ENCODE measurements around the gene CHN1.

CHN1 gene

DNA sequence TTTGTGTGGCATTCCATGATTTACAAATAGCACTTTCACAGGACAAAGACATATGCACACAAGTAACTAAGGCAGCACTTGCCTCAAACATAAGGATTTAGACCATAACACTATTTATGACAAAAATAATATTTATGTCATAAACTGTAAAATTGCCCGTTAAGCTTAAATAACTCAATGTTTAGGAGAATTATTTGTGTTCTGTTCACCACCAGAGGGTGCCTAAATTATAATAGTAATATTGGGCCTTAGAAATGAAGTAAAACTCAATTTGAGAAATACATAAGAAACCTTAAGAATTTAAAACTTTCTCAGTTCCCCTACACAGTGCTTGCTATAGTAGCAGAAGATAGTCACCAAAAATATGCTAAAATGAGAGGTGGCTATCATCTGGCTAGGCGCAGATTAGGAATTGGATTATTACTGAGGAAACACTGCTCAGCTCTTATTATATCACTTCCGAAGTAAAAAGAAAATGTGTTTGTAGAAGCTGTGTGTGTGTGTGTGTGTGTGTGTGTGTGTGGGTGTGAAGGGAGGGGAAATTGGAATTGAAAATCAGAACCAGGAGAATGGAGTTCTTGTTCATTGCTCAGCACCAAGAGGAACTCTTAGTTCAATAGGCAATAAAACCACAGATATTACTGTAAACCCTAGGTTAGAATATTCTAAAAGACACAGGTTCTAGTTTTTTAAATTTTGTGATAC is 4.9 kb upstream of the CHN1 start:
- DNase-seq: peak; percentile 27

DNA sequence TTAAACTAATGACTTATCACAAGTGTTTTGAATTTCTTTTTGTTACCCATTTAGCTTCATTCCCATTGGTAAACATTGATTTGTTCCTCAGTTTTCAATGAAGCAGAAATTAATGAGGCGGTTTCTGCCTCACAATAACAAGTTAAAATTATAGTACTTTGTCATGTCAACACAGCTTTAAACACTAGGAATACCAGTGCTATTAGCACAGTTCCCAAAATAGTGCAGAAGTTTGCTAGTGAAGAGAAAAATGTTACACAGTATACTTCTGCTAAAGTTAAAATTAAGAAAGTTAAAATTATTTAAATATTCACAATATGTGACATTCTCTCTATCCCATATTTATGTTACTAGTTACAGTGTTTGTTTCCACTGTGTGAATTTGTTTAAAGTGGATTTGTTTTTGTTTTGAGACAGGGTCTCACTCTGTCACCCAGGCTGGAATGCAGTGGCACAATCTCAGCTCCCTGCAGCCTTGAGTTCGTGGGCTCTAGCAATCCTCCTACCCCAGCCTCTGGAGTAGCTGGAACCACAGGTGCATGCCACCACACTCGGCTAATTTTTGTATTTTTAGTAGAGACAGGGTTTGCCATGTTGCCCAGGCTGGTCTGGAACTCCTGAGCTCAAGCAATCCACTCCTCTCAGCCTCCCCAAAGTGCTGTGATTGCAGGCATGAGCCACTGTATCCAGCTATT is 3.8 kb upstream of the CHN1 start:
- DNase-seq: peak; percentile 35

DNA sequence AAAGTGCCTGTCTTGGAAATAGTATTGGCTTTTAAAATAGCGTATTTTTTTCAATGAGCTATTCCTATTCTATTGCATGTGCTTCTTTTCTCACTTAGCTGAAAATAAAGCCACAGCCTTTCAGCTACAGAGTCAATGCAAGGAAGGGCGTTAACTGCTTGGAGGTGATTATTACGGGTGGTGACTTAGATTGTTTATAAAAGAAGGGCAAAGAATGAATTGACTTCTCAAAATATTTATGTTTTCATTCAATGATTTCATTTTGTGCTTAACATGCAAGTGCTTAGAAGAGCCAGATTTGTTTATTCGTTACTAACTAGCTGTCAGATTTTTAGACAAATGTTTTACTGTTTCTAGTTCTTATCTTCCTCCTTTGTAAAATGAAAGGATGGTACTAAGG is 2.8 kb upstream of the CHN1 start:
- peak; percentile 47 for DNase-seq

DNA sequence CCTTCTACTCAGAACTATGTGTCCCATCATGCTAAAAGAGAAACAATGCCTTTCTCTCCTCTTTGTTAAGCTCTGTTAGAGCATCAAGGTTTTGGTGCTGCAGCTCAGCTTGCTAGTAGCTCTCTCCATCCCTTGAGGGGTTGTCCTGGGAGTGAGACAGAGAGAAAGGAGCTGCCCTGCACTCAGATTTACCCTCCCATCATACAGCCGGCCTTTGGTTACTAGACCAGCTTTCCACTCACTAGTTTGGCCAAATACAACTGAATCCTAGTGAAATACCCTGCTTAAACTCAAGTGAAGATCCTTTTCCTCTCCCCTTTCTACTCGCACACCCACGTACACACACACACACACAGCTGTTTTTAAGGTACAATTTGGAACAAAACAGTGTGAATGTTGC is 2.3 kb upstream of the CHN1 start:
- DNase-seq: peak; percentile 63

DNA sequence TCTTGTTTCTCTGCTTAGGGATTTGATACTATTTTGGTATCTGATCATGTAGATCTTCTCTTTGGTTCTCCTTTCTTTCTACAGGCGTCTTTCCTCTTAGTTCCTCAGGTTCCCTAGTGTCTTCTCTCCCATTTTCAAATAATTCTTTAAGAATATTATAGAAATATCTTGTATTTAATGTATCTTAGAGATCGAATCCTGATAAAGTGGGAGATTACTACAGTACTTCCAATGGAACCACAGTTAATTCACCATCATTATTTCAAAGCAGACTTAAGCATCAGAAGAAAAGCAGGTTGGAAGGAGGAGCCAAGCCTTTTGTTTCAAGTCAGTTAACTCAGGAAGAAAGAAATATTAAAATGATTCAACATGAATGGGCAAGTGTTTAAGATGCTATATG is 1.1 kb upstream of the CHN1 start:
- peak; percentile 57 for DNase-seq

DNA sequence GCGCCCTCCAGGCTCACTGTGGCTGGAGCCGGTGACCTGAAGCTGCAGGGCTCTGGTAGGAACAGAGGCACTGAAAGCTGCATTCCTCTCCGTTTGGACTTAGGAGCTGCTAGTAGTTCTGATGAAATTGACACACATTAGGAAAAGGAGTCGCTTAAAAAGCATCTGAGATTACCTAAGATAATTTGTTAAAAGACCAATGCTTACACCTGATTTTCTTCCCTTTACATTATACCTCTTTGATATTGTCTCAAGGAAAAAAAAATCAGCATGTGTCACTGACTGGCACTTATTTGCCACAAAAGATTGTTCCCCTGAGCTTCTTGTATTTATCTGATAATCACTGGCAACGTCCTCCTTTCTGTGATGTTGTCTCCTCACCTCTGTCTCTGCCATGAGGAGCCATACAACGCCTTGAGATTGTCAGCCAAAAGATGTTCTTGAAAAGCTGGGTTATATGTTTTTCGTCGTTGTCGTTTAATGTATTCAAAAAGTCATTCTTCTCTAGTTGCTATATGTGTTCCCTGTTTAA is 618 bp upstream of the CHN1 start:
- DNase-seq: peak; percentile 44

DNA sequence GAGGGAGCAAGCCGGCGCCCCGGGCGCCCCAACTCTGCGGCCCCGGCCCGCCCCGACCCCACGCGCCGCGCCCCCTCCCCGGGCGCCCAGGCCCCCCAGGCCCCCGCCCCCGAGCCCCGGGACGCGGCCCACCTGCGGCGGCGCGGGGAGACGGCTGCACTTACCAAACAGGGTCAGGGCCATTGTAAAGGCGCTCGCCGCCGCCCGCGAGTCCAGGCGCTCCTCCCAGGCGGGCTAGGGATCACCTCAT is 526 bp downstream of the CHN1 start:
- DNase-seq: peak; percentile 77

DNA sequence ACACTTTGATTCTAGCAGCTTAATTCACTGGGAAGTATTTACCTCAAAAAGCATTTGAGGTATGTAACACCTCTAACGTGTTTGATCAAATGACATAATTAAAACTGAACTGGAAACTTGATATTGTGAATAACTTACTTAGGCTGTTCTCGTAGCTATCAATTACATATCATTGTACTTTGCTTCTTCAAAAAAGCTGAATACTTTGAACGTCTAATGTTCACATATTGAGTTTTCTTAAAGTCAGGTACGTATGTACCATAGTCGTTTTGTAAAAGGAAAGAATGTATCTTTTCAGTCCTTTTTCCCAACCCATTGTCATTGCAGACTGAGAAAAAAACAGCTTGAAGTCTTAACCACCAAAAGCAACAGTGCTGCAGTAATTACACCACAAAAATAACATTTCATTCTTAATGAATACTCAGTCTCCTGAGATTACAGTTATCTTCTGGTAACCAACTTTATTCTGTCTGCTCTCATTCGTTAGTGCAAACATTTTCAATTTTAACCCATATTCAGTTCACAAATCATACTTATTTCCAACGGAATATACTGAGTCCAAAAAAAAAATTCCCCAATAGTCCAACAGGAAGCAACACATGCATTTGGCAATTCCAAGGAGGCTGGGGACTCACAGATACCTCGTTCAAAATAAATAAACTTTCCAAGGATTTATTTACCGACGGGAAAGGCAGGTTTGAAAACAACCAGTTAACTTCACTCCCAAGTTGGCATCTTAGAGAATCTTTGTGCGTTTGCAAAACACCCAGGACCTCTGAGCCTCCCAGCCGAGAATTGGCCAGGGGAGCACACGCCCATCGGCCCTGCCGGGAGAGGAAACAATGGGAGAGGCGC is 1.1 kb downstream of the CHN1 start:
- peak; percentile 77 for DNase-seq

DNA sequence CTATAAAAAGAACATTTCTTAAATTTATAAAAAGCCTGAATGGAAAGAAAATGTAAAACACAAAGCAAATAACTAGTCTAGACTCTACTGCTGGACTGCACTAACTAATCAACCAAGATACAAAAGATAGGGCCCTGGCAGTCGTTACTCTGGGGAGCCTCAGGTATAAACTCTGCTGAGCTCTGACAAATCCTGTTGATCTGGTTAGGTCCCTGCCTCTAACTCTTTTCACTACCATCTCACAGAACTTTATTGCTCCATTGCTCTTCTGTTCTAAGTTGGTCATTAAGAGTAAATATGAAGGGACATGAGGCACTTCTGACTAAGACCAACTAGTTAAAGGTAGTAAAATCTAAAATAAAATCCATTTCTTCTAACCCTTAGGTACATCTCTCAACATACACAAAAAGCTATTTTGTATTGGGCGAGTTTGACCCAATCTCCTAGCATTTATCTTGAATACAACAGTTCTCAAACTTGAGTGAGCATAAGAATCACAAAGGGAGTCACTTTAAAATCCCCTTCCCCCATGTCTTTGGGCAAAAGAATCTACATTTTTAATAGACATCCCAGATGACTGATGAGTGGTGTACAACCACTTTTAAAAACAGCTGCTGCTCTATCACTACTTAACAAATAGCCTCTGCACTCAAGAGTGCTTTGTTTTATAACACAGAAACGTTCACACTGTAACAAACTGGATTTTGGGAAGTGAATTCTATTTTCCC is 2.5 kb downstream of the CHN1 start:
- peak; percentile 13 for DNase-seq

DNA sequence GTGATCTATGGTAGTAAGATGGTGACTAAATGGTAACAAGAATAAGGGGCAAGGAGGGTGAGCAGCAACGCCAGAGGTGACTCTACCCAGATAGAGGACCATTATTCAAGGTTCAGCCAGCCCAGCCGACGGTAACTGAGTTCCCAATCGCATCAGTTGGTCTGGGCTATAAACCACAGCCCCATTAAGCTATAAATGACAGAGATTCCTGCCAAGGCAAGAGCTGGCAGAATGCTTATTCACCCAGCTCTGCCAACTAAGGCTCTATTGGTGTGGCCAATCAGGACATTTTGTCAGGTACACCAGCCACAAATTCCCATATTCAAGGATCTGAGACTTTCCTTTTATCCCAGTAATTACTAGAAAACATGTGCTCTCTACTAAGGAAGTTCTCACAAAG is 3.6 kb downstream of the CHN1 start:
- DNase-seq: no peak

DNA sequence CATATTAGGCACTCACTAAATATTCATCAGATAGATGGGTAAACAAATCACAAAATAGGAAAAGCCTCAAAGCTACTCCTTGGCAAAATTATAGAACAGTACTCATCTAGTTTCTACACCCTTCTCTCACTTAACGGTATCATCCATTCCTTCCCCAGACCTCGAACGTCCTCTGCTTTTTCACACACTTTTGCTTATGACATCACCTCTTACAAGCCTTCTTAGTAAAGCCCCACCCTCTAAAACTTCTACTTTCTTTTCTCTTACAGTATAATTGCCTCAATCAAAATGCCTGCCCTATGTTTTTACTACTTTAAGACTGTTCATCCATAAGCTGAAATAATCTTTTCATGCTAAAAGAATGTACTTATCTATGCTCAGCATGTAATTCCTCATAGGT is 8.1 kb downstream of the CHN1 start:
- DNase-seq: no peak

DNA sequence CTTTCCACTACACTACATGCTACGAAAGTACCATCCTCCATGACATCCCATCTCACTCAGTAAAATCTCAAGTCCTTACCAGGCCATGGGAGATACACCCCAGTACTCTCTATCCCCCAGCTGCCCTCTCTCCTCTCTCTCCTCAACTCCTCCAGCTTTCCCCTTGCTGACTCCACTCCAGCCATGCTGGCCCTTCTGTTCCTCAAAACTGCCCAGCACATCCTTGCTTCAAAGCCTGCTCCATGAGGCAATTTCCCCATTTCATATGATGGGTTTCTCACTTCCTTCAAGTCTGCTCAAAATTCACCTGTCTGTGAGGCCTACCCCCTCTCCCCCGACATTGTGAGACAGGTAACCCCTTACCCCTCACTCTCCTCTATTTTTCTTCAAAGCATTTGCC is 8.6 kb downstream of the CHN1 start:
- no peak for DNase-seq

DNA sequence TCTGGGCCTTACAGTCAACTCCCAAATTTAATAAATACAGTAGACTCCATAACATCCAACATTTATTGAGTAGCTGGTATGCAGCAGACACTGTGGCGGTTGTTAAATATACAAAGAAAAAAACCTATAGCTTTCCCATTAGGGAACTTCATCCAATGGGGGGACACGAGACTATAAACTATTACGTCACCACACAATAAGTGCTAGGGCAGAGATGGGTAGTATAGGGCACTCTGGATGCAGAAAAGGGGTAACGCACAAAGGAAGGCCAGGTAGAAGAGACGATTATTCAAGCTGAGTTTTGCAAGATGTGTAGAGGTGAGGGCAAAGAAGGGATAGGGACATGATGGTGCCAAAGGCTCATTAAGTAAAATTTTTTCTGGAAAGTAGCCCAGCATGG is 10.8 kb downstream of the CHN1 start:
- no peak for DNase-seq

DNA sequence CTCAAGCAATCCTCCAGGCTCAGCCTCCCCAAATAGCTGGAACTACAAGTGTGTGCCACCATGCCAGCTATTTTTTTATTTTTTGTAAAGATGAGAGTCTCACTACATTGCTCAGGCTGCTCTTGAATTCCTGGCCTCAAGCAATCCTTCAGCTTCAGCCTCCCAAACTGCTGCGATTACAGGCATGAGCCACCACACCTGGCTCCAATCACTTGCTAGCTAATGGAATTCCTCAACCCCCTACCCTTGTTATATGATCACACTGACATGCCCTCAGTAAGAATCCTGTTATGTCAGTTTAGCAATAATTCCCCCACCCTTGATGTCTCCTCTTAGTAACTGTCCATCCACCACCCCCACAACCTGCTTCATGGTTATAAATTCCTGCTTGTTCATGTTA is 12.3 kb downstream of the CHN1 start:
- no peak for DNase-seq

DNA sequence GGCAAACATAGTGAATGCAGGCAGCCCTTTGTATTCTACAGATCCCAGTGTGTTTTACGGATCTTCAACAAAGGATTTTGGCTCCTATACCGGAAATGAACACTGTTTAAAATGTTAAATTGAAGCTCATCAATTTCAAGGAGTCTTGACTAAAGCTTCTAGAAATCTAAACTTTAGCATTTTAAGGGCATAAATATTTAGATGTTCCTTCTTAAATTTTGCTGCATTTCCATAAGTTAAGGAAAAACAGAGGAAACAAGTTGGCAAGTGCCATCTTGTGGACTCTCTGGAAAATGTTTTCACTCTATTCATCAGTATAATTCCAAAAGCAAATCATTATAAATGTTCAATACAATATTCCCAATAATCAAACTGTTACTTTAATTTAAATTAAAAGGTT is 19.6 kb downstream of the CHN1 start:
- DNase-seq: peak; percentile 10

DNA sequence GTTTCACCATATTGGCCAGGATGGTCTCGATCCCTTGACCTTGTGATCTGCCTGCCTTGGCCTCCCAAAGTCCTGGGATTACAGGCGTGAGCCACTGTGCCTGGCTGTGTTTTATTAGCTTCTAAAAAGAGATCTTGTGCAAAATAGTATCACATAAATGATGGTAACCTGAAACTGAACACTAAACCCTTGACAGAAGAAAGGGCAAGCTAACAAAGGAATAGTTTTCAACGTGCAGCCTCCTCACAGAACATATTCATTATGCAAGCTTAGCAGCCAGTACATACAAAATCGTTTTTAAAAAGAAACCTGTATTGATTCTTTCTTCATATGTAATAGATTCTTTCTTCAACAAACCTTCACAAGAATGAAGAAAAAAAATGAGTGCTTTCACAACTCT is 20.6 kb downstream of the CHN1 start:
- no peak for DNase-seq

DNA sequence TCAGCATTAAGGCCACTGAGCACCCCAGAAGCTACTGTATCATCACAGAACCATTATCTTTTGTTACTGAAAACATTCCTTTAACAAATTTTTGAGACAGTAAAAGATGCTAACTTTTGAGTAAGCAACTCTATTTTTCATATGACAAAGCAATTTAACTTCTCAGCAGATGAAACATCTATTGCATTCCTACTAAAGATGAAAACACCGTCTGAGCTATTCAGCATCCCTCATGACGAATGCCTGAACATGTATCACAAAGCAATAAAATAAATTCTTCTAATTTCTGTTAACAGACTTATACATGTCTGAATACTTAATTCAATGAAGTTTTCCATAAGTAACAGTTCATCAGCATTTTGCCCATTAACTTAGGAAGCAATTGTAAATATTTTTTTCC is 23.9 kb downstream of the CHN1 start:
- DNase-seq: no peak

DNA sequence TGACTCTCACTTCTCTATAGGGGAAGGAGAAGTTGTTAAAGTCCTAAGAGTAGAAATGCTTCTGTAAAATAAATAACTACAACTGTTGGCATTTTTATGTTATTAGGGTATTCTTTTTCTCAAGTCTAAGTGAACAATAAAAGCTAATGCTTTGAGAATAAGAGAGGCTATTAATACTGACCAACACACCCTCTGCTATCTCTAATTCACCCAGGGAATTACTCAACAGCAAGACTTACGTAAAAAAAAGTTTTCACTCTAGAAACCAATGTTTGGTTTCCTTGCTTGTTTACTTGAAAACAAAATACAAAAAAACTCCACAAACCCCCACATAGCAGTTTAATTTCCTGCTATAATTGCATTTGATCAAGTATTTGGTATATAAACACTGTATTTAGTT is 25.2 kb downstream of the CHN1 start:
- no peak for DNase-seq

DNA sequence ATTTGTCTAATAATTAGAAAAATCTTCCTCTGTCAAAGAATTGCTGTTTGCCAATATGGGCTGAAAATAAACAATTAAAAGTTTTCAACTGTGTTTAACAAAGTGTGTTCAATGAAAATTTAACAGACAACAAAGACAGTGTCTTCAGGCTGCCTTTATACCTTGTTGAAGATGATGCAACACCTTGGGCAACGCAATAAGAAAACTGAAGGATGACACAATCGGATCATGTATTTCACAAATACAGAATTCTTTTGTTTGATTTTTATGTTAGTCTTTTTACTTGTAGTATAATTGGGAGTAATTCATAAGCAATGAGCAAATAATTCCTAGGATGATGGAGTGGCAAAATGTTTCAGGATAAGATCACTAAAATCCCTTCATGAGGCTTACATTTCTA is 27.8 kb downstream of the CHN1 start:
- no peak for DNase-seq

DNA sequence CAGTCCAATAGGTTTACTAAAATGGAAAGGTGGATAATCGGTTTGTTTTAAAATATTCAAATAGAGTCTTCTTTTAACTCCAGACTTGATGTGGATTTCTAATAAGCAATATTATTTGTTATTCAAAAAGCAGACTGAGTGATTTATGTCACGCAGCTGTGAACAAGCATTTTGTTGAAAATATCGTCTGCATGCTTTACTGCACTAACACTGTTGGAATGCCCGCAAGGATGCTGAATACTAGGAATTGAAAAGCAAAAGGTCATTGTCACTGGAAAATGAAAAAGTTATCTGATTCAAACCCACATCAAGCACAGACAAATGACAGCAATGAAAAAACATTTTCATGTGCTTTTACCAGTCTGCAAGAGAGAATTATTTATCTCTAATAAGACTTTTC is 31.1 kb downstream of the CHN1 start:
- no peak for DNase-seq

DNA sequence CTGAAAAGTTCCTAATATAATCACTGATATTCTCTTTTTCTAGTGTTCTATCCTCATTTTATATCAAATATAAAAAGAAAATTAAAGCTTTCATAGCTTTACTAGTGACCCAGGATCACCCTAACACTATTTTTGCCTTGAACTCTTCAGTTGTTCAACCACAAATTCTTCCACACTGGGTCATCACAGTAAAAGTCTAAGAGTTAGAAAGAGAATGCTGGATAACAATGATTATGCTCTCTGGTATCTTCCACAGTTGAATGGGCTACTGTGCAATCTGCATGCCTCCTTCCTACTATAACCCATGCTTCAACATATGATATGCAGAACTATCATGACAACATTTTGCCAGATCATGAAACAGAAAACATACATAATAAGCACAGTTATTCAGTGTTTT is 32.3 kb downstream of the CHN1 start:
- no peak for DNase-seq

DNA sequence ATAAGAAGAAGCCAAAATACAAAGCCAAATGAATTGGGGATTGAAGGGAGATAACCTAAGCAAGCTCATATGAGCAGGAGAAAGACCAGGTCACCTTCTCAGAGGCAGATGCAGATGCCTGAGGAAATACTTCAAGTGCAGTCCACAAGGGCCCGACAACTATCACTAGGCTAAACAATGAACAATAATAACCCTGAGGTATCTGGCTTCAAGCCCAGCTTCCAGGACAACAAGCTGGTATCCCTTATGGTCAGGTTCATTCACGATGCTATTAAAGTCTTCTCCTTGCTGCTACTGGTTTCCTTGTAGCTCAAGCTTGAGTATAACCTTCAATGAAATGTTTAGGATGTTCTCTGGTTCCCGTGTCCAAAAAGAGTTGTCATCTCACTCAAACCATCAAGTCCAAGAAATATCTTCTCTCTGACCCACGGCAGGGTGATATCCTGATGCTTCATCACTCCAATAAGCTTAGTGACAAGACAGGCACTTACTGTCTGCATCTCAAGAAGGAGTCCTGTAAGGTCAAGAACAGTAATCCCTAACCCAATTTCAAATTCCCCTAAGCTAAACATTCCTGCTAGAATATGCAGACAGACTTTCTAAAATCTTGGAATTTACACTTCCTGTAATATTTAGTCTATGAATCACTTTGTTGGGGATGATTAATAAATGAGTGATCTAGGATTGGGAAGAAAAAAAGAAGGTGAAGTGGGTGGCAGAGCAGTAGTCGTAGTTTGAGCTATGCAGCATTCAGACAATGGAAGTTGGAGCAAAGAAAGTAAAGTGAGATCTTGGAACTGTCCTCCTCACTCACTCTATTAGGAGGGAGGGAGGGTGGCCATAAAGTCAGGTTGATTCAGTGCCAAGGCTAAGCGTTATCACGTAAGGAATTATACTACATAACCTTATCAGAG is 33.1 kb downstream of the CHN1 start:
- peak; percentile 85 for DNase-seq
